HCT116 (cell line): ENCODE measurements around the gene DLX2. TPM values are rescaled to one million over a fixed set of nuclear protein-coding genes. Genes with fewer than 3 reads are reported as not detected.

Experiments
- ATAC-seq: fragments of 200-7000 bp; cut with Tn5 transposase; 2 replicates; pipeline ENCODE4 v1.9.1; 2020; ENCODE audit warnings: mild to moderate bottlenecking, moderate library complexity
- BruUV-seq: library from RNA; stranded (reverse); fragments of 400-500 nt; replicated peaks from 2 replicates; lab custom pipeline; 2021; lab: Mats Ljungman, UMichigan
- CTCF ChIA-PET: fragments of 300-600 bp; sonication (Branson Sonifier 250); formaldehyde crosslinking; loops from one replicate; lab custom pipeline; 2021; ENCODE audit warnings: antibody characterized with exemption; lab: Charles Lee
- POLR2A ChIA-PET: fragments of 300-600, 350-600 bp; sonication (Branson Sonifier 250); formaldehyde crosslinking; loops from one replicate; lab custom pipeline; 2021; ENCODE audit warnings: antibody characterized with exemption; lab: Charles Lee
- RAD21 ChIA-PET, 2 experiments: fragments of 300-600 bp; sonication (Branson Sonifier 250); formaldehyde crosslinking; loops; one replicate each; lab custom pipeline; 2023; ENCODE audit warnings: low total read pairs in 2 of 2; ENCODE audit not compliant: uncharacterized antibody in 2 of 2, unreplicated experiment in 2 of 2, low non-redundant PET in 1 of 2; lab: Charles Lee
- DNase-seq: peaks from one replicate; pipeline ENCODE4 v3.0.0-alpha.2; 2010; ENCODE audit warnings: low read depth, low spot score
- H2AFZ ChIP-seq: fragments of 200-600 bp; shearing (Covaris generic), sonication (generic); 2 replicates; pipeline ENCODE4 v1.6.1; 2017; ENCODE audit warnings: low read depth, mixed run types, mixed read lengths, antibody characterized with exemption, low read length; ENCODE audit not compliant: poor library complexity, severe bottlenecking
- H3K27ac ChIP-seq: 2 replicates; pipeline ENCODE4 v1.5.1; 2012; ENCODE audit warnings: low read depth, low read length
- H3K27me3 ChIP-seq: fragments of 200-600 bp; sonication (generic); 2 replicates; pipeline ENCODE4 v1.6.1; 2016; ENCODE audit warnings: mixed run types, low read length, mixed read lengths; ENCODE audit not compliant: insufficient read depth
- H3K36me3 ChIP-seq, 2 experiments: fragments of 200-500 bp in 1 of 2; fragments of 200-600 bp in 1 of 2; sonication (Bioruptor generic) in 1 of 2; sonication (generic) in 1 of 2; 2 replicates each; pipeline versions ENCODE4 v1.5.1 to v1.6.1; 2014 to 2016; ENCODE audit warnings: low read length in 2 of 2, inconsistent platforms in 1 of 2, mixed read lengths in 1 of 2, mixed run types in 1 of 2; ENCODE audit not compliant: insufficient read depth in 2 of 2, control insufficient read depth in 1 of 2
- H3K4me1 ChIP-seq, 2 experiments: fragments of 200-600 bp in 1 of 2; sonication (generic) in 1 of 2; 2 replicates each; pipeline versions ENCODE4 v1.5.1 to v1.6.1; 2012 to 2017; ENCODE audit warnings: low read length in 2 of 2, inconsistent platforms in 1 of 2, mild to moderate bottlenecking in 1 of 2, mixed read lengths in 1 of 2, mixed run types in 1 of 2, moderate library complexity in 1 of 2; ENCODE audit not compliant: insufficient read depth in 2 of 2, control insufficient read depth in 1 of 2
- H3K4me2 ChIP-seq: fragments of 200-600 bp; sonication (generic); 2 replicates; pipeline ENCODE4 v1.6.1; 2017; ENCODE audit warnings: mixed run types, low read length, mixed read lengths
- H3K4me3 ChIP-seq, 2 experiments: fragments of 200-600 bp in 1 of 2; sonication (generic) in 1 of 2; replicated peaks in 1 of 2; 2 replicates each; pipeline ENCODE4 v1.5.1; 2011 to 2016; ENCODE audit warnings: low read length in 2 of 2, control low read depth in 1 of 2, low read depth in 1 of 2, mild to moderate bottlenecking in 1 of 2, mixed read lengths in 1 of 2, mixed run types in 1 of 2
- H3K79me2 ChIP-seq: fragments of 200-600 bp; sonication (generic); 2 replicates; pipeline ENCODE4 v1.6.1; 2017; ENCODE audit warnings: mild to moderate bottlenecking, mixed run types, low read length, moderate library complexity, mixed read lengths; ENCODE audit not compliant: insufficient read depth
- H3K9ac ChIP-seq: fragments of 200-600 bp; sonication (generic); 2 replicates; pipeline ENCODE4 v1.6.1; 2016; ENCODE audit warnings: low read length, mixed read lengths
- H3K9me2 ChIP-seq: fragments of 200-600 bp; sonication (generic), shearing (Covaris generic); 2 replicates; pipeline ENCODE4 v1.6.1; 2017; ENCODE audit warnings: mixed run types, mild to moderate bottlenecking, moderate library complexity; ENCODE audit not compliant: insufficient read depth
- H3K9me3 ChIP-seq, 2 experiments: fragments of 200-500 bp in 1 of 2; fragments of 200-600 bp in 1 of 2; sonication (Bioruptor generic) in 1 of 2; sonication (generic) in 1 of 2; 2 replicates each; pipeline ENCODE4 v1.6.1; 2014 to 2017; ENCODE audit warnings: low read length in 2 of 2, mixed read lengths in 2 of 2, inconsistent platforms in 1 of 2, low read depth in 1 of 2, mild to moderate bottlenecking in 1 of 2, mixed run types in 1 of 2, moderate library complexity in 1 of 2; ENCODE audit not compliant: control insufficient read depth in 1 of 2, insufficient read depth in 1 of 2
- H4K20me1 ChIP-seq: fragments of 200-600 bp; sonication (generic), shearing (Covaris generic); 2 replicates; pipeline ENCODE4 v1.6.1; 2017; ENCODE audit warnings: mixed run types, mild to moderate bottlenecking, moderate library complexity; ENCODE audit not compliant: insufficient read depth
- CTCF ChIP-seq, 3 experiments: fragments of 200-600 bp in 1 of 3; sonication (generic) in 1 of 3; IDR thresholded peaks in 2 of 3; conservative IDR thresholded peaks in 1 of 3; 2 replicates each; pipeline ENCODE4 v1.5.1; 2012 to 2017; ENCODE audit warnings: low read depth in 2 of 3, low read length in 2 of 3, antibody characterized with exemption in 1 of 3, borderline replicate concordance in 1 of 3, control low read depth in 1 of 3, mild to moderate bottlenecking in 1 of 3, mixed read lengths in 1 of 3, mixed run types in 1 of 3, moderate library complexity in 1 of 3; ENCODE audit not compliant: insufficient read depth in 1 of 3
- EZH2phosphoT487 ChIP-seq: fragments of 200-600 bp; IDR thresholded peaks from 2 replicates; pipeline ENCODE4 v1.6.1; 2018; ENCODE audit warnings: antibody characterized with exemption, borderline replicate concordance
- FOSL1 ChIP-seq: IDR thresholded peaks from 2 replicates; pipeline ENCODE4 v1.6.1; 2012; ENCODE audit warnings: low read depth
- JUND ChIP-seq: IDR thresholded peaks from 2 replicates; pipeline ENCODE4 v1.6.1; 2012
- SP1 ChIP-seq: IDR thresholded peaks from 2 replicates; pipeline ENCODE4 v1.6.1; 2012; ENCODE audit warnings: low read depth
- SRF ChIP-seq: IDR thresholded peaks from 2 replicates; pipeline ENCODE4 v1.6.1; 2012; ENCODE audit warnings: low read depth
- ZBTB33 ChIP-seq: IDR thresholded peaks from 2 replicates; pipeline ENCODE4 v1.6.1; 2011; ENCODE audit warnings: mild to moderate bottlenecking, low read length, moderate library complexity; ENCODE audit not compliant: insufficient replicate concordance; ENCODE audit errors: extremely low read depth
- intact Hi-C: fragments of 100-400 bp; cut with micrococcal nuclease; formaldehyde crosslinking; loops from 2 replicates; pipeline ENCODE4 v1.10.0; 2022
- total RNA-seq: library from RNA; stranded (reverse); gene quantifications from one replicate; pipeline ENCODE4 v1.2.1, GENCODE V29; 2021; ENCODE audit not compliant: unreplicated experiment
- TF ChIP-seq, protein P1 (sequence below): IDR thresholded peaks from 2 replicates; pipeline ENCODE4 v1.6.1; 2012; ENCODE audit warnings: low read depth
- TF ChIP-seq, protein P2 (sequence below): IDR thresholded peaks from 2 replicates; pipeline ENCODE4 v1.6.1; 2012

Gene DLX2
- total RNA-seq, 1 experiment from 2014 or later = 3.7 TPM

DNA sequence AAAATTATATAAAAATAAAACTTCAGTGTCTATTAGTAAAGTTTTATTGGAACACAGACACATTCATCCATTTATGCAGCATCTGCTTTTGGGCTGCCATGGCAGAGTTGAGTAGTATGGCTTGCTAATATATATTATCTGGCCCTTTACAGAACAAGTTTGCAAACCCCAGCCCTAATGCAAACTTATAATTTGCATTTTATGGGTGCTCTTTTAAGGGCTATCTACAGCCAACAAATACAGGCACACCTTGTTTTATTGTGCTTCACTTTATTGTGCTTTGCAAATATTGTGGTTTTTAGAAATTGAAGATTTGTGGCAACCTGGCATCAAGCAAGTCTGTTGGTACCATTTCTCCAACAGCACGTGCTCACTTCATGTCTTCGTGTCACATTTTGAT is 35.2 kb upstream of the DLX2 start:
- BruUV-seq = no TSS peak
- Histone ChIP-seq H3K4me1 (no peaks in the 10 kb centered on the region), H3K4me2 (no peak overlapping the region), H3K4me3 (no peak overlapping the region), H3K9ac (no peak overlapping the region), H2AFZ (no peak overlapping the region), H3K27me3 (no peaks in the 10 kb centered on the region), H3K9me3 (no peaks in the 10 kb centered on the region), H4K20me1 (no peaks in the 10 kb centered on the region), H3K36me3 (no peaks in the 10 kb centered on the region), H3K27ac (no peak overlapping the region), H3K79me2 (no peaks in the 10 kb centered on the region), H3K9me2 (no peaks in the 10 kb centered on the region)
- CTCF ChIA-PET = no interaction called here
- RAD21 ChIA-PET = no interaction called here
- POLR2A ChIA-PET = no interaction called here
- ATAC-seq (no peak), DNase-seq (no peak)
- TF ChIP-seq EZH2phosphoT487 (no peak), JUND (no peak), CTCF (IDR thresholded peaks at IDR 0.05 in 2 of 3, conservative IDR thresholded peaks at IDR 0.05 in 1 of 3; ENCODE audit: borderline replicate concordance in 1 of 3, insufficient read depth in 1 of 3, low read depth in 2 of 3, low read length in 2 of 3) (no peak), SP1 (no peak), SRF (no peak), FOSL1 (no peak), ZBTB33 (no peak)
- TF ChIP-seq, protein P1, sequence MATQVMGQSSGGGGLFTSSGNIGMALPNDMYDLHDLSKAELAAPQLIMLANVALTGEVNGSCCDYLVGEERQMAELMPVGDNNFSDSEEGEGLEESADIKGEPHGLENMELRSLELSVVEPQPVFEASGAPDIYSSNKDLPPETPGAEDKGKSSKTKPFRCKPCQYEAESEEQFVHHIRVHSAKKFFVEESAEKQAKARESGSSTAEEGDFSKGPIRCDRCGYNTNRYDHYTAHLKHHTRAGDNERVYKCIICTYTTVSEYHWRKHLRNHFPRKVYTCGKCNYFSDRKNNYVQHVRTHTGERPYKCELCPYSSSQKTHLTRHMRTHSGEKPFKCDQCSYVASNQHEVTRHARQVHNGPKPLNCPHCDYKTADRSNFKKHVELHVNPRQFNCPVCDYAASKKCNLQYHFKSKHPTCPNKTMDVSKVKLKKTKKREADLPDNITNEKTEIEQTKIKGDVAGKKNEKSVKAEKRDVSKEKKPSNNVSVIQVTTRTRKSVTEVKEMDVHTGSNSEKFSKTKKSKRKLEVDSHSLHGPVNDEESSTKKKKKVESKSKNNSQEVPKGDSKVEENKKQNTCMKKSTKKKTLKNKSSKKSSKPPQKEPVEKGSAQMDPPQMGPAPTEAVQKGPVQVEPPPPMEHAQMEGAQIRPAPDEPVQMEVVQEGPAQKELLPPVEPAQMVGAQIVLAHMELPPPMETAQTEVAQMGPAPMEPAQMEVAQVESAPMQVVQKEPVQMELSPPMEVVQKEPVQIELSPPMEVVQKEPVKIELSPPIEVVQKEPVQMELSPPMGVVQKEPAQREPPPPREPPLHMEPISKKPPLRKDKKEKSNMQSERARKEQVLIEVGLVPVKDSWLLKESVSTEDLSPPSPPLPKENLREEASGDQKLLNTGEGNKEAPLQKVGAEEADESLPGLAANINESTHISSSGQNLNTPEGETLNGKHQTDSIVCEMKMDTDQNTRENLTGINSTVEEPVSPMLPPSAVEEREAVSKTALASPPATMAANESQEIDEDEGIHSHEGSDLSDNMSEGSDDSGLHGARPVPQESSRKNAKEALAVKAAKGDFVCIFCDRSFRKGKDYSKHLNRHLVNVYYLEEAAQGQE = no peak
- TF ChIP-seq, protein P2, sequence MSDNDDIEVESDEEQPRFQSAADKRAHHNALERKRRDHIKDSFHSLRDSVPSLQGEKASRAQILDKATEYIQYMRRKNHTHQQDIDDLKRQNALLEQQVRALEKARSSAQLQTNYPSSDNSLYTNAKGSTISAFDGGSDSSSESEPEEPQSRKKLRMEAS = no peak
- intact Hi-C loops = no loop called here
